CD4-positive, alpha-beta T cell treated with Interleukin-4 for 1 hour (primary cell): Measurements from ENCODE around the gene FAM131C.
"Not testable (repeated sequence)": the region's sequence is repeated elsewhere in the genome, so short reads cannot be mapped to it uniquely, and the experiment has no call there.

Source experiments
- DNase-seq, 2 donors: peaks; one replicate each; pipeline ENCODE4 v3.0.0-alpha.2; 2020 to 2022

FAM131C gene

DNA sequence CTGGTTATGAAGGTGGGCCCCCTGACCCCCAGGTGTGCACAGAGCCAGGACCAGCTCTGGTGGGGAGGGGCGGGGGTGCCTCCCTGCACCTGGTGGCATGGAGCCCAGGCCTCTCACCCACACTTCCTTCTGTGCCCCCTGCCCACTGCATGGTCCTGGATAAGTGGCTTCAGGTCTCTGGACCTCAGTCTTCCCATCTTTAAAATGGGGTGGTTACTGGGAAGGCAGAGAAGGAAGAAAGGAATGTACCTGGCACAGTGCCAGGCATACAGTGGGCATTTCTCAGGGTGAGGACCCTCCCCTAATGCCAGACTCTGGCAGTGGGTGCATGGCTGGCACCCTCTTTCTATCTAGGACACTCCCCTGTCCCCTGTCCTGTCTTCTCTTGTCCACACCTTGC is 44.2 kb downstream of the FAM131C start:
- DNase-seq: no peak

GRCh38 chr1:16029003-16029268 is 44.5 kb downstream of the FAM131C start:
- DNase-seq: not testable (repeated sequence)

DNA sequence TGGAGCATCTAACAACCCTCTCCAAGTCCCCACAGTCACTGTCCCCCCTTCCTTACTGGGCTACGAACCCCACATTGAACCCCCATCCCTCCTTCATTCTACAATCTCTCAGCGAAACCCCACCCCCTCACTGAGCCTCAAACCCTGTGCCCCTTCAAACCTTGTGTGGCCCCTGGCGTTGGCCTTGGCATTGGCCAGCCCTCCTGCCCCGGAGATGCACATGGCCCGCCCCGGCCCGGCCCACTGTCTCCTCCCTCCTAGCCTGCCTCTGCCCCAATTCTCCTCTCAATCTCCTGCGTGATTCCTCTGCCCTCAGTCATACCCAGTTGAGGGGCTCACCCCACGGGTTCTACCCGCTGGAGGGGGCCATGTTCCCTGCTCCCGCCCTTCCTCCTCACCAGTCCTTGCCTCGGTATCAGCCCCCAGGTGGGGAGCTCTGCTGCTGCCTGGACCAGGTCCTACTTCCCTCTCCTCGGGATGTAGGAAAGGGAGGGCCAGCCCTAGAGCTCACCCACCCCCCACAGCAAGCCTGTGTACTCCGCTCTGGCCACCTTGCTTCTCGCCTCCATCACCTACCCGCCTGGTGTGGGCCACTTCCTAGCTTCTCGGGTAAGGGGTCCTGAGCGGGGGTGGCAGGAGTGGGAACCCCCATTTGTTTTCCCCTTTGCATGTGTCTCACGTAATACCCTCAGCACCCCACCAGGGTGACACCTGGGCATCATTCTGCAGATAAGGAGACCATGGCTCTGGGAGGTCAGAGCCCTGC is 45.0 kb downstream of the FAM131C start:
- no peak for DNase-seq

DNA sequence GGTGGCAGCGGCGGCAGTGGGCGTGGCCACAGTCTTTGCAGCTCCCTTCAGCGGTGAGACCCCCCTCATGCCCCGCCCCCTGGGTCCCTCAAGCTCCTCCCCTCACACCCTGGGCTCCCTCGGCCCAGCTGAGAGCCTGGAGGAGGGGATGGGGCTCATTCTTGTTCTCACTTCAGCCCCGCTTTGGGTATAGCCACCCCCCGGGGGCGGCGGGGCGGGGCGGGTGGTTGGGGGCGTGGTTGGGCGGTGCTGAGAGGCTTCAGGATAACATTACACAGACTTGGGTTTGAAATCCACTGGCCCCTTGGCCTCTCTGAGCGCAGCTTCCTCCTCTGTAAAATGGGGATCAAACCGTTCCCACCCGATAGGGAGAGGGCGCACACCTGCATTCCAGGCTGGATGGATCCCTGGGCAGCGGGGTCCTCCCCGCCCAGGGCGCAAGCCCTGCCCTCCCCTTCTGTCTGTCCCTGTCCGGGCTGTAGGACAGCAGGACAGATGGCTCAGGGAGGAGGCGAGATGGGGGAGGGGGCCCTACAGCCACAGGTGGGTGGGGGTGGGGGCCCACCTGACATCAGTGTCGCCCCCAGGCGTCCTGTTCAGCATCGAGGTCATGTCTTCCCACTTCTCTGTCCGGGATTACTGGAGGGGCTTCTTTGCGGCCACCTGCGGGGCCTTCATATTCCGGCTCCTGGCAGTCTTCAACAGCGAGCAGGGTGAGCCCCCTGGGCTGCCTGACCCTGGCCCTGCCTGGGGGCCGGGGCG is 46.5 kb downstream of the FAM131C start:
- peak; percentile 21 to 28 for DNase-seq

DNA sequence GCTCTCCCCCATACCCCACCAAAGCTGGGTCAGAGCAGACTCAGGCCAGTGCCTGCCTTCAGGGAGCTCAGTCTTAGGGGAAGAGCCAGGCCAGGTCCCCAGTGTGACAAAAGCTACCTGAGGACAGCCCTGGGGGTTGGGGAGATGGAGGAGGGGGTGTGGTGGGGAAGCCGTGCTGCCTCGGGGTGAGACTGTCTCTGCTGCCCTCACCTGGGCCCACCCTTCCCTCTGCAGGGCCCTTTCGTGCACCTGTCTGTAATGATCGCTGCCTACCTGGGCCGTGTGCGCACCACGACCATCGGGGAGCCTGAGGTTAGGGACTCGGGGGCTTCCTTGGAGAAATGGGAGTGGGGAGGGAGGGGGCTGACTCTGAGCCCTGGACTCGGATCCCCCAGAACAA is 47.1 kb downstream of the FAM131C start:
- not testable (repeated sequence) for DNase-seq

DNA sequence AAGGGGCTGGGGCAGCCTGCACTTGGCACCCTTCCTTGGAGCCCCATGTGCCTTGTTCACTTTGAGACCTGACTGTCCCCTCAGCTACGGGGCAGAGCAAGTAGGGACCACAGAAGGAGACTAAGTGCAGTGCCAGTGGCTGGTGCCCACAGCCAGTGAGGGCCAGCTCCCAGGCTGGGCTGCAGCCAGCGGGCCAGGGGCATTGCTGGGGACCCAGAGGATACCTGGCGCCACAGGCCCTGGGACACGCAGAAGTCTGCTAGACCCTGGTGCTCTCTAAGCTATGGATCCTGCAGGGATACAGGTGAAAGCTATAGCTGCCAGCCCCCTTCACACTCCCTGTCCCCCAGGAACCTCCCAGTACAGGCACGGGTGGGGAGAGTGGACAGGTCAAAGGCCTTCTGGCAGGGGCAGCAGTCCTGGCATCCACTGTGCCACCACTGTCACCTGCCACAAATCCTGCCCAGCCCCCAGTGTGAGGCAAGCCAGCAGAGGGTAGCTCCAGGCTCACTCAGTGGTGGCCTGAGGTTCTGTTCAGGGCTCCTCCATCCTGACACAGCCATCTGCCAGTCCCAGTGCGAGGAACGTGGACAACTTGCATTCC is 50.3 kb downstream of the FAM131C start:
- no peak for DNase-seq

- no peak for DNase-seq
Observed at GRCh38 chr1:16022393-16022792, 51.1 kb downstream of the FAM131C start.

GRCh38 chr1:16021681-16022080 is 51.8 kb downstream of the FAM131C start, which contains the start of gene CLCNKA:
Gene CLCNKA, plus strand, starts transcription at chr1:16022036. Its CDS starts 584 bp downstream, at chr1:16022620.
- no peak for DNase-seq

- DNase-seq: not testable (repeated sequence)
Observed at GRCh38 chr1:16020878-16021277, 52.6 kb downstream of the FAM131C start.

GRCh38 chr1:16020325-16020724 is 53.1 kb downstream of the FAM131C start:
- no peak for DNase-seq

GRCh38 chr1:16019644-16020277 is 53.7 kb downstream of the FAM131C start:
- DNase-seq: no peak

GRCh38 chr1:16018749-16019643 is 54.5 kb downstream of the FAM131C start:
- DNase-seq: no peak

- DNase-seq: no peak
Observed at GRCh38 chr1:16018308-16018707, 55.1 kb downstream of the FAM131C start.

- DNase-seq: no peak
Observed at GRCh38 chr1:16017461-16018303, 55.8 kb downstream of the FAM131C start, which contains the start of gene HSPB7. Gene HSPB7, minus strand, starts transcription at chr1:16018043. Its CDS starts 80 bp downstream, at chr1:16017963.

GRCh38 chr1:16017076-16017460 is 56.4 kb downstream of the FAM131C start:
- no peak for DNase-seq

DNA sequence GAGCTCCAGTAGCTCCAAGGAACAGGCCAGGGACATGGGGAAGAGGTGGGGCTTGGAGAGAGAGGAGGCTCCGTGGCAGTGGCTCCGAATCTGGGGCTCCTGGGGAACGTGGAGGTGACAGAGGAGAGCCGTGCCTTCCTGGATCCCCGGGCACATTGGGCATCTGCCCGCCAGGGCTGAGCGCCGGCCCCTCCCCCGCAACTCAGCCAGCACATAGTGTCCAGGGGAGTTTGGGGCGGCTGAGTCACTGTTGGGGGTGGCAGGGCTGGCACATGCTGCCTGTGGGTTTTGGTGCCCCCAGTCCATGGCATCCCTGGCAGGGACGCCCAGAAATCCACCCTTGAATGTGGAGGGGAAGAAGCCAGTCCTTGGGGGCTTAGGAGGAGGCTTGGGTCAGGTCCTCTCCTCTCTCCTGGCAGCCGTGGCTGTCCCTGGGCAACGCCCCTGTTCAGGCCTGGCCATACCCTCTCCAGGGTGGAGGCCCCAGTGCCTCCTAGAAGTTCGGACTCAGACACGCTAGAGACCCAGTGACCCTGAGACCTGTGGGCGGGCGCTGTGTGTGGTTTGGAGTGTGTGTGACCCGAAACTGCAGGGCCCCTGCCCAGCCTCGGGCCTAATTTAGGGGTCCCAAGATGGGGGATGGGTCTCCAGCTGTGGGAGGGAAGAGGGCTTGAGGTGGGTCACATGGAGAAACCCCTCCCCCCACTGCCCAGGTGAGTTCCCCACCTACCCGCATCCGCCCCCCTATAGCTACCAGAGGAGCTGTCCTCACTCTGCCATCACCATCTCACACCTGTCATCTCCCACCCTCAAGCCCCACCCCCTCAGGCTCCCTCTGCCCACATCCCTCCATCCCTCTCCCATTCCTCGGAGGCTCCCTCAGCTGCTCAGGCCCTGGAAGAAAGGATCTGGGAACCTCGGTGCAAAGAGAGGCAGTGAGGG is 57.2 kb downstream of the FAM131C start:
- DNase-seq: no peak

- DNase-seq: no peak
Observed at GRCh38 chr1:16015491-16015890, 58.0 kb downstream of the FAM131C start.

- DNase-seq: no peak
Observed at GRCh38 chr1:16014509-16015482, 58.7 kb downstream of the FAM131C start.

- no peak for DNase-seq
Observed at GRCh38 chr1:16013908-16014258, 59.6 kb downstream of the FAM131C start.
